Lower lobe of right lung (tissue), 2 donors: ENCODE results near the gene SND1. TPM values are rescaled to one million over a fixed set of nuclear protein-coding genes. Genes with fewer than 3 reads are reported as not detected.

ENCODE experiments used
- ATAC-seq, 2 donors: fragments of 200-7000 bp; cut with Tn5 transposase; one replicate each; pipeline ENCODE4 v1.9.1; 2020 to 2022; ENCODE audit warnings: mild to moderate bottlenecking in 2 of 2, moderate library complexity in 2 of 2
- DNase-seq: peaks from one replicate; pipeline ENCODE4 v3.0.0-alpha.2; 2020
- H3K27ac ChIP-seq: fragments of 200-600 bp; one replicate; pipeline ENCODE4 v1.8.0; 2022
- H3K27me3 ChIP-seq: fragments of 200-600 bp; one replicate; pipeline ENCODE4 v1.8.0; 2022; ENCODE audit warnings: low read depth
- H3K36me3 ChIP-seq: fragments of 200-600 bp; one replicate; pipeline ENCODE4 v1.8.0; 2022; ENCODE audit warnings: mild to moderate bottlenecking
- H3K4me1 ChIP-seq: fragments of 200-600 bp; one replicate; pipeline ENCODE4 v1.8.0; 2022
- H3K4me3 ChIP-seq: fragments of 200-600 bp; one replicate; pipeline ENCODE4 v1.8.0; 2022; ENCODE audit warnings: mild to moderate bottlenecking
- H3K9me3 ChIP-seq: fragments of 200-600 bp; one replicate; pipeline ENCODE4 v1.8.0; 2022
- intact Hi-C: fragments of 100-400 bp; cut with DNase I; formaldehyde crosslinking; loops from one replicate; pipeline ENCODE4 v1.11.0; 2022
- total RNA-seq: library from RNA; stranded (reverse); fragmentation: NEBNext Ultra II Directional; extraction: Animal tissue kit (Norgen Biotek cat#: 25700); gene quantifications from one replicate; pipeline ENCODE4 v1.2.1, GENCODE V29; 2021
- TF ChIP-seq, protein P1 (sequence below): fragments of 200-600 bp; IDR thresholded peaks from one replicate; pipeline ENCODE4 v1.8.0; 2022; ENCODE audit warnings: antibody characterized with exemption, mild to moderate bottlenecking
- donor health status: DM: no; HTN: yes; CAD: no; lungs with severe emphysema.

SND1 gene
- total RNA-seq, 1 donor from 2014 or later: 142 TPM

DNA sequence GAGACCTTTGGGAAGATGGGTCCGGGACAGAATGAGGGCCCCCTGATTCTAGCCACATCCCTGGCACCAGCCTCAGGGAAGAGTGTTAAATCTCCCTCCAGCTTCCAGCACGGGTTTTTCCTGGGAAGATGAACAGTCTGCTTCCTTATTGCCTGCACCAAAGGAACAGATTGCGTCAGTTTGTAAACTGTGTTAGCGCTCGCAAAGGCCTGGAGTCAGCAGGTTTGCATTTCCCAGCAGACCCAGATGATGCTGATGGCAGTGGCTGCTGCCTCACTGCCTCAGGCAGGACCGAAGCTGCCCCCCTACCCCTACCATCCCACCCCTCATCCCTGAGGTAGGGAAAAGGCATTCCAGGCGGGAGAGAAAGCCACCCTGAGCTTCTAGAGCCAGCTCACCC is 413.9 kb downstream of the SND1 start:
- H3K4me1 ChIP-seq: peaks cover 6% of the 10 kb centered on the region
- no peak for DNase-seq
- no peaks in the 10 kb centered on the region for H3K9me3 ChIP-seq
- intact Hi-C loops: no loop called here
- ATAC-seq: no peak
- TF ChIP-seq, protein P1, sequence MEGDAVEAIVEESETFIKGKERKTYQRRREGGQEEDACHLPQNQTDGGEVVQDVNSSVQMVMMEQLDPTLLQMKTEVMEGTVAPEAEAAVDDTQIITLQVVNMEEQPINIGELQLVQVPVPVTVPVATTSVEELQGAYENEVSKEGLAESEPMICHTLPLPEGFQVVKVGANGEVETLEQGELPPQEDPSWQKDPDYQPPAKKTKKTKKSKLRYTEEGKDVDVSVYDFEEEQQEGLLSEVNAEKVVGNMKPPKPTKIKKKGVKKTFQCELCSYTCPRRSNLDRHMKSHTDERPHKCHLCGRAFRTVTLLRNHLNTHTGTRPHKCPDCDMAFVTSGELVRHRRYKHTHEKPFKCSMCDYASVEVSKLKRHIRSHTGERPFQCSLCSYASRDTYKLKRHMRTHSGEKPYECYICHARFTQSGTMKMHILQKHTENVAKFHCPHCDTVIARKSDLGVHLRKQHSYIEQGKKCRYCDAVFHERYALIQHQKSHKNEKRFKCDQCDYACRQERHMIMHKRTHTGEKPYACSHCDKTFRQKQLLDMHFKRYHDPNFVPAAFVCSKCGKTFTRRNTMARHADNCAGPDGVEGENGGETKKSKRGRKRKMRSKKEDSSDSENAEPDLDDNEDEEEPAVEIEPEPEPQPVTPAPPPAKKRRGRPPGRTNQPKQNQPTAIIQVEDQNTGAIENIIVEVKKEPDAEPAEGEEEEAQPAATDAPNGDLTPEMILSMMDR: no peak
- no peak overlapping the region for H3K27ac ChIP-seq
- H3K27me3 ChIP-seq: no peaks in the 10 kb centered on the region
- H3K4me3 ChIP-seq: no peak overlapping the region
- no peaks in the 10 kb centered on the region for H3K36me3 ChIP-seq

DNA sequence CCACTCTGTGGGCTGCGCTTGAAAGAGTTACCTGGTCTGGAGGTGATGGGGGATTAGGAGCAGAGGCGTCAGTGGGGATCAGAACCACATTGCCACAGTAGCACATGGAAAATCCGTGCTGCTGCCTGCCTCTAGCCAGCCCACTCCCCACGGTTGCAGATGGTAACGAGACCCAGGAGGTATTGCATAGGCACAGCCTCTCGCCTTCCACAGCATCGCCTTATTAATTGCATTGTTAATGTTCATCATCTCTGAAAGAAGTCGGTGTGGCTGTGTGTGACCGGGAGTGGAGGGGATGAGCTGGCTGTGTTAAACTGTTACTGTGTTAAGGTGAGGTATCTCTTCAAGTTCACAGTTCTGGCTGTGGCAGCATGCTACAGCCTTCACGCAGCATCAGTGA is 414.4 kb downstream of the SND1 start:
- no peaks in the 10 kb centered on the region for H3K27me3 ChIP-seq
- DNase-seq: no peak
- intact Hi-C loops: no loop called here
- no peak overlapping the region for H3K27ac ChIP-seq
- TF ChIP-seq, protein P1: no peak
- no peak overlapping the region for H3K4me3 ChIP-seq
- H3K9me3 ChIP-seq: no peaks in the 10 kb centered on the region
- H3K36me3 ChIP-seq: no peaks in the 10 kb centered on the region
- peaks cover 6% of the 10 kb centered on the region for H3K4me1 ChIP-seq
- no peak for ATAC-seq

DNA sequence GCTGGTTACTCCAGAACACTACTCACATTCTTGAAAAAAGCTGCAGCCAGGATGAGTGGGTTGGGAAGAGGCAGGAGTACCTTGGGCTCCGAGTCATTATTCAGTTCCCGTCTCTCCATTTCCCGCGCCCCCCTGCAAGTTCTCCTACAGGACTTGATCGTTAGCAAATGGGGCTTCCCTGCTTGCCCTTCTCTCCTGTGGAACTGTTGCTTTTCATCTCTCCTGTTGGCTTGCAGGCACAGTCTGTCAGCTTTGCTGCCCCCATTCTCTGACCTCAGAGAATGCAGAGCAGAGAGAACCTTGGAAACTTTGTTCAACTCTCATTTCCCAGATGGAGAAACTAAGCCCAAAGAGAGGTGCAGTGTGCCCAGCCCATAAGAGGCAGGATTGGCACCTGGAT is 414.9 kb downstream of the SND1 start:
- no peaks in the 10 kb centered on the region for H3K9me3 ChIP-seq
- no peak for DNase-seq
- TF ChIP-seq, protein P1: no peak
- H3K36me3 ChIP-seq: no peaks in the 10 kb centered on the region
- no peak overlapping the region for H3K27ac ChIP-seq
- intact Hi-C loops: no loop called here
- no peak for ATAC-seq
- H3K4me1 ChIP-seq: peaks cover 6% of the 10 kb centered on the region
- no peak overlapping the region for H3K4me3 ChIP-seq
- no peaks in the 10 kb centered on the region for H3K27me3 ChIP-seq

DNA sequence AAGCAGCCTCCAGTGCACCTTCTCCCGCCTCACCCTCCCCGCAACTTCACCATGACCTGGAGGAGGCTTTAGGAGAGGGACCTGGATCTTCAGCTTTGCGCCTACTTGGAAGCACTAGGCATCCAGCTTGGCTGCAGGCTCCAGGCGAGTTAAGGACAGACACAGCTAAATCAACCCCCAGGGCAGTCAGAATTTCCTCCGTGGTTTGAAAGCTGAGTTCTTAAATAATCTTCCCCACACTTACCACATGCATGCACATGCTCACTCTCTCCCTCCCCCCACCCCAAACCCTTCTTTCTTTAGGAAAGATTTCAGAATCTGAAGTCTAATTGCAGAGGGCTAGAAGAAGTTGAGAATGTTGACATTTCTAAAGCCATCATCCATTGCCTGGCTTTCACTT is 416.0 kb downstream of the SND1 start:
- intact Hi-C loops: no loop called here
- TF ChIP-seq, protein P1: no peak
- Histone ChIP-seq H3K36me3 (no peaks in the 10 kb centered on the region), H3K4me3 (no peak overlapping the region), H3K27me3 (no peaks in the 10 kb centered on the region), H3K9me3 (no peaks in the 10 kb centered on the region), H3K27ac (no peak overlapping the region), H3K4me1 (peaks cover 6% of the 10 kb centered on the region)
- ATAC-seq (no peak), DNase-seq (no peak)

DNA sequence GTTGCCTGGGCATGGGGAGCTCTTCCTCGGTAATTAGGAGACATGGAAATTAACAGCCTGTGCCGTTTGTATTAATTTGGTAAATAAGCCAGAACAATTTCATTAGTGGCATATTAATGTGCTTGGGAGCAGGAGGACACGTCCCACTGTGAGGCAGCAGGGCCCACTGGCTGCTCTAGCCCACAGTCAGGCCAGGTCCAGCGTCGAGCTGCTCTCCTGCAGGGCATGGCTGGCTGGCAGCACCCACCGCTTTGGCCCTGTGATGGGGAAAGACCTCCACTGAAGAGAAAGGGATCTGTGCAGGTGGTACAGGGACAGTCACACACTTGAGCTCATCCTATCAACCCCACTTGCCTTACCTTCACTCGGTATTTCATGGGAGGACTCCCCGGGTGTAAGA is 416.8 kb downstream of the SND1 start:
- Histone ChIP-seq H3K9me3 (no peaks in the 10 kb centered on the region), H3K4me1 (peaks cover 6% of the 10 kb centered on the region), H3K27me3 (no peaks in the 10 kb centered on the region), H3K36me3 (no peaks in the 10 kb centered on the region), H3K27ac (no peak overlapping the region), H3K4me3 (no peak overlapping the region)
- no peak for DNase-seq
- no peak for ATAC-seq
- intact Hi-C loops: no loop called here
- TF ChIP-seq, protein P1: no peak
